GM12878 (cell line): ENCODE measurements around the gene RAB40B. TPM values are rescaled to one million over a fixed set of nuclear protein-coding genes. Genes with fewer than 3 reads are reported as not detected.

Experiments used
- ATAC-seq: fragments of 200-7000 bp; cut with Tn5 transposase; 3 replicates; pipeline ENCODE4 v1.9.1; 2020; ENCODE audit warnings: mild to moderate bottlenecking, moderate library complexity
- BruUV-seq: library from RNA; stranded (reverse); fragments of 400-500 nt; replicated peaks from 2 replicates; lab custom pipeline; 2021; lab: Mats Ljungman, UMichigan
- CTCF ChIA-PET: fragments of 300-600 bp; sonication (Branson Sonifier 250); formaldehyde crosslinking; extraction: SDS; loops from one replicate; lab custom pipeline; 2021; ENCODE audit warnings: inconsistent platforms; lab: Yijun Ruan, JAX
- POLR2A ChIA-PET: fragments of 350-600 bp; formaldehyde crosslinking; extraction: SDS; loops from one replicate; lab custom pipeline; 2021; ENCODE audit warnings: inconsistent platforms; lab: Charles Lee
- RAD21 ChIA-PET: fragments of 300-600 bp; sonication (Branson Sonifier 250); formaldehyde crosslinking; loops from one replicate; lab custom pipeline; 2023; ENCODE audit warnings: antibody characterized with exemption; ENCODE audit not compliant: unreplicated experiment; lab: Charles Lee
- SMC1A ChIA-PET: fragments of 300-600 bp; sonication (Branson Sonifier 250); formaldehyde crosslinking; loops from one replicate; lab custom pipeline; 2023; ENCODE audit not compliant: unreplicated experiment, uncharacterized antibody; lab: Charles Lee
- DNase-seq: peaks from one replicate; pipeline ENCODE4 v3.0.0-alpha.2; 2011; ENCODE audit warnings: low read depth, low spot score
- FAIRE-seq: peaks from 3 replicates; lab custom pipeline; 2011; peaks lifted over from hg19 to GRCh38; lab: Jason Lieb, UNC
- H2AFZ ChIP-seq: 2 replicates; pipeline ENCODE4 v1.6.0; 2011; ENCODE audit warnings: low read depth, low read length, control low read depth; ENCODE audit not compliant: control insufficient read depth
- H3K27ac ChIP-seq: 2 replicates; pipeline ENCODE4 v1.5.1; 2011; ENCODE audit warnings: control low read depth; ENCODE audit not compliant: control insufficient read depth, insufficient read depth
- H3K27me3 ChIP-seq, 2 experiments: replicated peaks in 1 of 2; 2 replicates each; pipeline versions ENCODE4 v1.6.0 to v1.6.1; 2011; ENCODE audit warnings: low read length in 1 of 2; ENCODE audit not compliant: control insufficient read depth in 2 of 2, insufficient read depth in 2 of 2
- H3K36me3 ChIP-seq, 2 experiments: 2 replicates each; pipeline ENCODE4 v1.5.1; 2011; ENCODE audit warnings: low read length in 1 of 2; ENCODE audit not compliant: control insufficient read depth in 2 of 2, insufficient read depth in 2 of 2
- H3K4me1 ChIP-seq: 2 replicates; pipeline ENCODE4 v1.6.1; 2011; ENCODE audit warnings: mild to moderate bottlenecking, low read length, moderate library complexity, mixed read lengths; ENCODE audit not compliant: control insufficient read depth, insufficient read depth
- H3K4me2 ChIP-seq: 2 replicates; pipeline ENCODE4 v1.6.0; 2011; ENCODE audit warnings: control low read depth; ENCODE audit not compliant: control insufficient read depth, insufficient read depth
- H3K4me3 ChIP-seq: fragments of 200-600 bp; sonication (generic); 2 replicates; pipeline ENCODE4 v1.5.1; 2016
- H3K79me2 ChIP-seq: 2 replicates; pipeline ENCODE4 v1.6.0; 2011; ENCODE audit warnings: low read length; ENCODE audit not compliant: control insufficient read depth, insufficient read depth
- H3K9ac ChIP-seq: 2 replicates; pipeline ENCODE4 v1.8.0; 2011; ENCODE audit warnings: low read length, control low read depth, mixed read lengths; ENCODE audit not compliant: control insufficient read depth, insufficient read depth
- H3K9me3 ChIP-seq: replicated peaks from 3 replicates; pipeline ENCODE4 v1.5.1; 2011; ENCODE audit warnings: mild to moderate bottlenecking, low read length; ENCODE audit not compliant: control insufficient read depth, insufficient read depth
- H4K20me1 ChIP-seq: 2 replicates; pipeline ENCODE4 v1.6.0; 2011; ENCODE audit not compliant: control insufficient read depth, insufficient read depth
- CBX5 ChIP-seq: sonication (generic); IDR thresholded peaks from 2 replicates; pipeline ENCODE4 v1.6.1; 2016; ENCODE audit warnings: low read depth, moderate library complexity, mild to moderate bottlenecking, inconsistent platforms
- E4F1 ChIP-seq: fragments of 450-650 bp; IDR thresholded peaks from 2 replicates; pipeline ENCODE4 v1.6.1; 2018; ENCODE audit warnings: borderline replicate concordance, mild to moderate bottlenecking; ENCODE audit not compliant: partially characterized antibody
- GATAD2B ChIP-seq: fragments of 450-650 bp; conservative IDR thresholded peaks from 2 replicates; pipeline ENCODE4 v1.6.1; 2017; ENCODE audit warnings: low read depth, mild to moderate bottlenecking, moderate library complexity
- NFXL1 ChIP-seq: fragments of 450-650 bp; IDR thresholded peaks from 2 replicates; pipeline ENCODE4 v1.6.1; 2017; ENCODE audit warnings: antibody characterized with exemption, mild to moderate bottlenecking, borderline replicate concordance
- NFYB ChIP-seq: IDR thresholded peaks from 2 replicates; pipeline ENCODE4 v1.6.1; 2011; ENCODE audit warnings: low read depth, mild to moderate bottlenecking, low read length, improper control_type of control experiment, moderate library complexity; ENCODE audit not compliant: insufficient read depth
- USF2 ChIP-seq: IDR thresholded peaks from 2 replicates; pipeline ENCODE4 v1.6.1; 2011; ENCODE audit warnings: low read depth, low read length, improper control_type of control experiment, borderline replicate concordance
- in situ Hi-C: fragments of 300-500 bp; cut with MboI; formaldehyde crosslinking; loops from 9 replicates; pipeline ENCODE4 v1.14.3; 2018; ENCODE audit warnings: mixed read lengths
- intact Hi-C: fragments of 100-400 bp; cut with micrococcal nuclease; formaldehyde crosslinking; loops from one replicate; pipeline ENCODE4 v1.14.2; 2022; ENCODE audit not compliant: unreplicated experiment
- polyA plus RNA-seq, 11 experiments: library from polyadenylated mRNA; depleted of rRNA in 4 of 11; unstranded in 6 of 11; stranded (reverse) in 5 of 11; fragments of >200 nt; fragmentation: Nextera tagmentation in 4 of 11; fragmentation: Illumina TruSeq in 1 of 11; extraction: Ambion mirVana in 4 of 11; extraction: Trizol in 1 of 11; gene quantifications; 1 replicate in 1 of 11; 2 replicates in 10 of 11; pipeline versions ENCODE4 v1.2.1 to v1.2.3, GENCODE V29; 2011 to 2016; ENCODE audit warnings: inconsistent platforms in 2 of 11, missing spikeins in 2 of 11, low read depth in 1 of 11
- total RNA-seq, 4 experiments: library from RNA; depleted of rRNA in 3 of 4; stranded (reverse); fragments of >200 nt in 3 of 4; fragmentation: Illumina TruSeq in 1 of 4; extraction: Trizol in 1 of 4; gene quantifications; 2 replicates each; pipeline versions ENCODE4 v1.2.1 to v1.2.3, GENCODE V29; 2013 to 2021

The RAB40B gene
- total and polyA plus RNA-seq, 10 of the 15 experiments (the other 5 are each of a cell fraction or from before 2014, with no cell fraction given) = 0.06 to 2.8 (median 1.4) TPM

GRCh38 chr17:82633343-82633742 lies 65.2 kb downstream of the RAB40B start:
- no peak for ATAC-seq
- CTCF ChIA-PET = no interaction called here
- RAD21 ChIA-PET = interaction anchor here (0.7 kb wide), 1 partner anchor 333 kb away, joined by 4 read pairs; no protein-coding TSS in a partner anchor
- POLR2A ChIA-PET = interaction anchor here (0.7 kb wide), 1 partner anchor 680 kb away, joined by 3 read pairs; no protein-coding TSS in a partner anchor
- Histone ChIP-seq H3K27ac (0 out of 2 replicates have a peak overlapping the region, but pooled peaks have one; percentile 11), H3K4me2 (no peak overlapping the region), H3K4me1 (no peaks in the 10 kb centered on the region), H3K27me3 (no peaks in the 10 kb centered on the region), H4K20me1 (peaks cover 3% of the 10 kb centered on the region), H2AFZ (no peak overlapping the region), H3K4me3 (no peak overlapping the region), H3K9me3 (no peaks in the 10 kb centered on the region; the same call in 2 of the 3 replicates), H3K9ac (no peak overlapping the region), H3K36me3 (peaks cover 5 to 15% of the 10 kb centered on the region in 2 experiments), H3K79me2 (peaks cover 36% of the 10 kb centered on the region)
- in situ Hi-C loops = no loop called here
- SMC1A ChIA-PET = no interaction called here
- no peak for DNase-seq
- intact Hi-C loops = no loop called here
- FAIRE-seq = no peak
- BruUV-seq = no TSS peak
- TF ChIP-seq NFXL1 (no peak), E4F1 (no peak), CBX5 (no peak), NFYB (no peak), USF2 (no peak), GATAD2B (no peak)
